Measurements from ENCODE around the gene ZDHHC4.
A peak's percentile ranks its signal among the peaks of the same experiment; 100 is the strongest.

Gene ZDHHC4

GRCh38 chr7:6577369-6578113 is at the start of gene ZDHHC4:
Gene ZDHHC4 (plus strand): TSS chr7:6577454. CDS start chr7:6580562, 3,108 bp downstream.
- DNase-seq (ENCODE audit: low read depth), result peak; percentile 58

- DNase-seq (ENCODE audit: low read depth), result no peak
Measured at GRCh38 chr7:6528401-6529130, 48.7 kb upstream of the ZDHHC4 start.

- DNase-seq (ENCODE audit: low read depth), result no peak
Measured at GRCh38 chr7:6529643-6530042, 47.6 kb upstream of the ZDHHC4 start.

- DNase-seq (ENCODE audit: low read depth), result no peak
Measured at GRCh38 chr7:6530626-6531491, 46.4 kb upstream of the ZDHHC4 start.

- no peak for DNase-seq (ENCODE audit: low read depth)
Measured at GRCh38 chr7:6531492-6532279, 45.6 kb upstream of the ZDHHC4 start.

- no peak for DNase-seq (ENCODE audit: low read depth)
Measured at GRCh38 chr7:6532516-6532915, 44.7 kb upstream of the ZDHHC4 start.

- DNase-seq (ENCODE audit: low read depth), result no peak
Measured at GRCh38 chr7:6533893-6534495, 43.3 kb upstream of the ZDHHC4 start.

GRCh38 chr7:6536262-6537260 is 40.7 kb upstream of the ZDHHC4 start:
- DNase-seq (ENCODE audit: low read depth), result no peak

GRCh38 chr7:6542368-6542767 is 34.9 kb upstream of the ZDHHC4 start:
- no peak for DNase-seq (ENCODE audit: low read depth)

GRCh38 chr7:6545398-6546126 is 31.7 kb upstream of the ZDHHC4 start:
- no peak for DNase-seq (ENCODE audit: low read depth)

- DNase-seq (ENCODE audit: low read depth), result no peak
Measured at GRCh38 chr7:6546498-6547251, 30.6 kb upstream of the ZDHHC4 start.

- DNase-seq (ENCODE audit: low read depth), result no peak
Measured at GRCh38 chr7:6547400-6547799, 29.9 kb upstream of the ZDHHC4 start.

- DNase-seq (ENCODE audit: low read depth), result no peak
Measured at GRCh38 chr7:6551016-6551511, 26.2 kb upstream of the ZDHHC4 start, which contains the start of gene GRID2IP. Gene GRID2IP (minus strand): TSS chr7:6551461. CDS start chr7:6551436, 25 bp downstream.

- no peak for DNase-seq (ENCODE audit: low read depth)
Measured at GRCh38 chr7:6553448-6554044, 23.7 kb upstream of the ZDHHC4 start.

GRCh38 chr7:6554848-6555247 is 22.4 kb upstream of the ZDHHC4 start:
- no peak for DNase-seq (ENCODE audit: low read depth)

GRCh38 chr7:6556196-6556595 is 21.1 kb upstream of the ZDHHC4 start:
- DNase-seq (ENCODE audit: low read depth), result no peak

GRCh38 chr7:6558837-6559236 is 18.4 kb upstream of the ZDHHC4 start:
- DNase-seq (ENCODE audit: low read depth), result no peak

GRCh38 chr7:6559896-6560295 is 17.4 kb upstream of the ZDHHC4 start:
- DNase-seq (ENCODE audit: low read depth), result no peak

All from fibroblast of the conjunctiva (primary cell).